ENCODE measurements around the gene PCSK6.

PCSK6 gene

GRCh38 chr15:101329867-101330380 lies 159.6 kb downstream of the PCSK6 start:
- Histone ChIP-seq H3K79me1 (ENCODE audit: low read depth, low read length) (no peaks in the 10 kb centered on the region), H4K8ac (ENCODE audit: low read depth, low read length) (no peak overlapping the region), H3K4me2 (ENCODE audit: insufficient read depth, low read length, poor library complexity, severe bottlenecking) (no peak overlapping the region), H2BK120ac (ENCODE audit: low read depth, low read length) (no peak overlapping the region), H3K4ac (ENCODE audit: low read length) (no peak overlapping the region), H3K27me3 (ENCODE audit: control insufficient read depth in 3 of 3, insufficient read depth in 3 of 3, low read depth in 1 of 3, low read length in 3 of 3) (peaks cover 0 to 4% (median 0%) of the 10 kb centered on the region in 3 experiments), H3K4me3 (ENCODE audit: low read length in 2 of 2) (no peak overlapping the region), H2BK5ac (ENCODE audit: low read length) (no peak overlapping the region), H2BK12ac (ENCODE audit: low read length) (no peak overlapping the region), H3K36me3 (replicated peaks in 1 of 2; ENCODE audit: control insufficient read depth in 2 of 2, insufficient read depth in 2 of 2, low read length in 2 of 2) (no peaks in the 10 kb centered on the region), H3K9me3 (replicated peaks in 1 of 2; ENCODE audit: control insufficient read depth in 2 of 2, insufficient read depth in 1 of 2, low read depth in 1 of 2, low read length in 2 of 2) (peaks cover 2 to 4% of the 10 kb centered on the region in 2 donors), H3K23ac (ENCODE audit: low read depth, low read length, poor library complexity) (peak overlapping the region; percentile 40), H3K14ac (ENCODE audit: low read length) (peak overlapping the region; percentile 57), H2AK5ac (ENCODE audit: low read depth, low read length) (no peak overlapping the region), H4K91ac (ENCODE audit: low read depth, low read length, poor library complexity) (no peak overlapping the region), H2BK15ac (ENCODE audit: low read length) (no peak overlapping the region), H3K4me1 (ENCODE audit: control insufficient read depth in 2 of 2, insufficient read depth in 1 of 2, low read depth in 1 of 2, low read length in 2 of 2) (no peaks in the 10 kb centered on the region), H3K18ac (ENCODE audit: low read length) (no peak overlapping the region), H3K27ac (replicated peaks; ENCODE audit: low read length) (no peak overlapping the region), H2AFZ (ENCODE audit: low read length) (no peak overlapping the region), H3K9ac (ENCODE audit: low read depth, low read length, poor library complexity) (peak overlapping the region; percentile 61)
- WGBS, 2 donors (ENCODE audit: extremely low coverage in 2 of 2, insufficient read length in 2 of 2, insufficient replicate concordance in 1 of 2): no CpG with 5 or more reads among the region's 9 CpGs
- no peak for DNase-seq (ENCODE audit: low spot score)

GRCh38 chr15:101329309-101329863 lies 160.1 kb downstream of the PCSK6 start:
- no peak overlapping the region for H2BK15ac ChIP-seq (ENCODE audit: low read length)
- H2AK5ac ChIP-seq (ENCODE audit: low read depth, low read length): no peak overlapping the region
- H3K27ac ChIP-seq (replicated peaks; ENCODE audit: low read length): no peak overlapping the region
- peaks cover 0 to 4% of the 10 kb centered on the region in 2 donors for H3K9me3 ChIP-seq (replicated peaks in 1 of 2; ENCODE audit: control insufficient read depth in 2 of 2, insufficient read depth in 1 of 2, low read depth in 1 of 2, low read length in 2 of 2)
- no peaks in the 10 kb centered on the region for H3K4me1 ChIP-seq (ENCODE audit: control insufficient read depth in 2 of 2, insufficient read depth in 1 of 2, low read depth in 1 of 2, low read length in 2 of 2)
- no peak overlapping the region for H3K4me3 ChIP-seq (ENCODE audit: low read length in 2 of 2)
- no peak overlapping the region for H3K4ac ChIP-seq (ENCODE audit: low read length)
- H3K79me1 ChIP-seq (ENCODE audit: low read depth, low read length): no peaks in the 10 kb centered on the region
- H3K36me3 ChIP-seq (replicated peaks in 1 of 2; ENCODE audit: control insufficient read depth in 2 of 2, insufficient read depth in 2 of 2, low read length in 2 of 2): no peaks in the 10 kb centered on the region
- H3K23ac ChIP-seq (ENCODE audit: low read depth, low read length, poor library complexity): peak overlapping the region; percentile 5
- no peak overlapping the region for H4K91ac ChIP-seq (ENCODE audit: low read depth, low read length, poor library complexity)
- H3K14ac ChIP-seq (ENCODE audit: low read length): peak overlapping the region; percentile 4
- H3K18ac ChIP-seq (ENCODE audit: low read length): no peak overlapping the region
- WGBS, 2 donors (ENCODE audit: extremely low coverage in 2 of 2, insufficient read length in 2 of 2, insufficient replicate concordance in 1 of 2): no CpG with 5 or more reads among the region's 14 CpGs
- peaks cover 0 to 4% (median 0%) of the 10 kb centered on the region in 3 experiments for H3K27me3 ChIP-seq (ENCODE audit: control insufficient read depth in 3 of 3, insufficient read depth in 3 of 3, low read depth in 1 of 3, low read length in 3 of 3)
- H3K4me2 ChIP-seq (ENCODE audit: insufficient read depth, low read length, poor library complexity, severe bottlenecking): no peak overlapping the region
- H2BK5ac ChIP-seq (ENCODE audit: low read length): no peak overlapping the region
- H2BK12ac ChIP-seq (ENCODE audit: low read length): no peak overlapping the region
- H2BK120ac ChIP-seq (ENCODE audit: low read depth, low read length): no peak overlapping the region
- no peak overlapping the region for H2AFZ ChIP-seq (ENCODE audit: low read length)
- H4K8ac ChIP-seq (ENCODE audit: low read depth, low read length): no peak overlapping the region
- no peak for DNase-seq (ENCODE audit: low spot score)
- no peak overlapping the region for H3K9ac ChIP-seq (ENCODE audit: low read depth, low read length, poor library complexity)

DNA sequence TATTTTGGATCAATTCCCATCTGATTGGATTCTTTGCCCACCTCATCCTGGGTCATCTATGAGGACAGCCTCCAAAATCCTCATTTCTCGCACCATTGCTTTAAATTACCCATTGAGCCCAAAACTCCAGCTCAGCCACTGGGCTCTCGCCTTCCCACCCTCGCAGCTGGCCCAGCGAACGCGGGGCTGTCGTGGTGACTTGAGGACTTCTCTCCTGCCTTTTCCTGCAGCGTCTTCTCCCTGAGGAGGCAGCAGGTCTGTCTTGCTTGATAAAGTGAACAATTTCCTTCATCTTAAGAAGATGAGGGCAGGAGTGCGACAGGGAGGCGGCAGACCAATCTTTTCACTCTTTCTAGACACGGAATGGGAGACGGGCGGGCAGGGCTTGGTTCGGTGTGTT lies 161.5 kb downstream of the PCSK6 start:
- H2BK120ac ChIP-seq (ENCODE audit: low read depth, low read length): no peak overlapping the region
- H3K18ac ChIP-seq (ENCODE audit: low read length): no peak overlapping the region
- no peaks in the 10 kb centered on the region for H3K36me3 ChIP-seq (replicated peaks in 1 of 2; ENCODE audit: control insufficient read depth in 2 of 2, insufficient read depth in 2 of 2, low read length in 2 of 2)
- no CpG with 5 or more reads among the region's 14 CpGs for WGBS, 2 donors (ENCODE audit: extremely low coverage in 2 of 2, insufficient read length in 2 of 2, insufficient replicate concordance in 1 of 2)
- H2AFZ ChIP-seq (ENCODE audit: low read length): no peak overlapping the region
- H3K9ac ChIP-seq (ENCODE audit: low read depth, low read length, poor library complexity): no peak overlapping the region
- no peak overlapping the region for H3K23ac ChIP-seq (ENCODE audit: low read depth, low read length, poor library complexity)
- H2BK12ac ChIP-seq (ENCODE audit: low read length): no peak overlapping the region
- no peak overlapping the region for H2AK5ac ChIP-seq (ENCODE audit: low read depth, low read length)
- peaks cover 0 to 4% (median 0%) of the 10 kb centered on the region in 3 experiments for H3K27me3 ChIP-seq (ENCODE audit: control insufficient read depth in 3 of 3, insufficient read depth in 3 of 3, low read depth in 1 of 3, low read length in 3 of 3)
- H4K8ac ChIP-seq (ENCODE audit: low read depth, low read length): no peak overlapping the region
- H3K9me3 ChIP-seq (replicated peaks in 1 of 2; ENCODE audit: control insufficient read depth in 2 of 2, insufficient read depth in 1 of 2, low read depth in 1 of 2, low read length in 2 of 2): peaks cover 0 to 2% of the 10 kb centered on the region in 2 donors
- H3K14ac ChIP-seq (ENCODE audit: low read length): no peak overlapping the region
- no peak for DNase-seq (ENCODE audit: low spot score)
- H3K79me1 ChIP-seq (ENCODE audit: low read depth, low read length): no peaks in the 10 kb centered on the region
- no peak overlapping the region for H3K27ac ChIP-seq (replicated peaks; ENCODE audit: low read length)
- no peak overlapping the region for H3K4me2 ChIP-seq (ENCODE audit: insufficient read depth, low read length, poor library complexity, severe bottlenecking)
- H2BK15ac ChIP-seq (ENCODE audit: low read length): no peak overlapping the region
- no peaks in the 10 kb centered on the region for H3K4me1 ChIP-seq (ENCODE audit: control insufficient read depth in 2 of 2, insufficient read depth in 1 of 2, low read depth in 1 of 2, low read length in 2 of 2)
- H4K91ac ChIP-seq (ENCODE audit: low read depth, low read length, poor library complexity): no peak overlapping the region
- H3K4ac ChIP-seq (ENCODE audit: low read length): no peak overlapping the region
- no peak overlapping the region for H2BK5ac ChIP-seq (ENCODE audit: low read length)
- no peak overlapping the region for H3K4me3 ChIP-seq (ENCODE audit: low read length in 2 of 2)

DNA sequence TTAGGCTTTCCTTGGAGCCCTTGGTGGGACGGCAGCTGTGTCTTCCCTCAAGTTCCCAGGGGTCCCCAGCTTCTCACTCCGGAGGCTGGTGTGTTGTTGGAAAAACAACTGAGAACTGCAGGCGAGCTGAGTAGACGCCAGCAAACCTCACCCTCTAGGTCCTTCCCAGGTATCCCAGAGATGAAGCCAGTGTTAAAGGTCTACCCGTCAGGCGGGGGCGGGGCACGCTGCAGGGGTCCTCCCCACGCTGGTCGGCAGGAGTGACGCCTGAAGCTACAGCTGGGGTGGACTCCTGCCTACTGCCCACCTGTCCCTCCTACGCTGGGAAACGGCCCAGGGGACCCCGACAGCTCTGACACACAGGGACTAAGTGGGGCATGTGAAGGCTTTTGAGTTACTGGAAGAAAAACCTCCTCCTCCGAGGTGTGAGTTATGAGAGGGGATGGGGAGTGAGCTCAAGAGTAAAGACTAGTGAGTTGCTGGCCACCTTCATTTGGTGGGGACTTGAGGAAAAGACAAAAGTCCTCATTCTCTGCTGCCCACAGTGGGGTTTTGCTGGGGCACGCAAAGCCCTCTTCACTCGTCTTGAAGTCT lies 162.3 kb downstream of the PCSK6 start:
- Histone ChIP-seq H3K4me1 (ENCODE audit: control insufficient read depth in 2 of 2, insufficient read depth in 1 of 2, low read depth in 1 of 2, low read length in 2 of 2) (no peaks in the 10 kb centered on the region), H3K9ac (ENCODE audit: low read depth, low read length, poor library complexity) (no peak overlapping the region), H3K4me2 (ENCODE audit: insufficient read depth, low read length, poor library complexity, severe bottlenecking) (no peak overlapping the region), H3K36me3 (replicated peaks in 1 of 2; ENCODE audit: control insufficient read depth in 2 of 2, insufficient read depth in 2 of 2, low read length in 2 of 2) (no peaks in the 10 kb centered on the region), H2AFZ (ENCODE audit: low read length) (no peak overlapping the region), H2BK12ac (ENCODE audit: low read length) (no peak overlapping the region), H2AK5ac (ENCODE audit: low read depth, low read length) (no peak overlapping the region), H3K27me3 (ENCODE audit: control insufficient read depth in 3 of 3, insufficient read depth in 3 of 3, low read depth in 1 of 3, low read length in 3 of 3) (peaks cover 0 to 4% (median 0%) of the 10 kb centered on the region in 3 experiments), H4K91ac (ENCODE audit: low read depth, low read length, poor library complexity) (no peak overlapping the region), H3K23ac (ENCODE audit: low read depth, low read length, poor library complexity) (peak overlapping the region; percentile 58), H3K18ac (ENCODE audit: low read length) (peak overlapping the region; percentile 27), H2BK15ac (ENCODE audit: low read length) (no peak overlapping the region), H2BK5ac (ENCODE audit: low read length) (no peak overlapping the region), H3K4ac (ENCODE audit: low read length) (no peak overlapping the region), H3K9me3 (replicated peaks in 1 of 2; ENCODE audit: control insufficient read depth in 2 of 2, insufficient read depth in 1 of 2, low read depth in 1 of 2, low read length in 2 of 2) (peaks cover 0 to 2% of the 10 kb centered on the region in 2 donors), H2BK120ac (ENCODE audit: low read depth, low read length) (no peak overlapping the region), H3K4me3 (ENCODE audit: low read length in 2 of 2) (no peak overlapping the region), H3K79me1 (ENCODE audit: low read depth, low read length) (no peaks in the 10 kb centered on the region), H3K14ac (ENCODE audit: low read length) (no peak overlapping the region), H3K27ac (replicated peaks; ENCODE audit: low read length) (no peak overlapping the region), H4K8ac (ENCODE audit: low read depth, low read length) (no peak overlapping the region)
- whole genome bisulfite sequencing, 2 donors (ENCODE audit: extremely low coverage in 2 of 2, insufficient read length in 2 of 2, insufficient replicate concordance in 1 of 2): no CpG with 5 or more reads among the region's 17 CpGs
- no peak for DNase-seq (ENCODE audit: low spot score)
